ENCODE data around the gene CSNK1G1.
"Not testable (repeated sequence)": the region's sequence is repeated elsewhere in the genome, so short reads cannot be mapped to it uniquely, and the experiment has no call there.

Gene CSNK1G1

GRCh38 chr15:64285150-64285549, 70.8 kb downstream of the CSNK1G1 start:
- no peak overlapping the region for H3K4me3 ChIP-seq (ENCODE audit: low read depth in 1 of 2, low read length in 2 of 2)
- no peaks in the 10 kb centered on the region for H3K27me3 ChIP-seq (ENCODE audit: control insufficient read depth in 1 of 2, insufficient read depth in 2 of 2, low read length in 2 of 2)
- no peaks in the 10 kb centered on the region for H3K4me1 ChIP-seq (ENCODE audit: insufficient read depth, low read length)
- no peaks in the 10 kb centered on the region for H3K36me3 ChIP-seq (ENCODE audit: insufficient read depth, low read length)
- no peak overlapping the region for H3K27ac ChIP-seq (ENCODE audit: low read depth, low read length)
- H3K9me3 ChIP-seq (ENCODE audit: low read length), result no peaks in the 10 kb centered on the region
- H3K9ac ChIP-seq (ENCODE audit: low read length), result no peak overlapping the region

- Histone ChIP-seq H3K9me3 (ENCODE audit: low read length) (no peaks in the 10 kb centered on the region), H3K9ac (ENCODE audit: low read length) (no peak overlapping the region), H3K4me1 (ENCODE audit: insufficient read depth, low read length) (no peaks in the 10 kb centered on the region), H3K27me3 (ENCODE audit: control insufficient read depth in 1 of 2, insufficient read depth in 2 of 2, low read length in 2 of 2) (no peaks in the 10 kb centered on the region), H3K4me3 (ENCODE audit: low read depth in 1 of 2, low read length in 2 of 2) (no peak overlapping the region), H3K36me3 (ENCODE audit: insufficient read depth, low read length) (no peaks in the 10 kb centered on the region), H3K27ac (ENCODE audit: low read depth, low read length) (no peak overlapping the region)
These were observed 71.9 kb downstream of the CSNK1G1 start for GRCh38 chr15:64284042-64284441.

GRCh38 chr15:64282701-64283100, 73.3 kb downstream of the CSNK1G1 start:
- no peaks in the 10 kb centered on the region for H3K4me1 ChIP-seq (ENCODE audit: insufficient read depth, low read length)
- no peak overlapping the region for H3K27ac ChIP-seq (ENCODE audit: low read depth, low read length)
- no peak overlapping the region for H3K9ac ChIP-seq (ENCODE audit: low read length)
- no peaks in the 10 kb centered on the region for H3K36me3 ChIP-seq (ENCODE audit: insufficient read depth, low read length)
- H3K4me3 ChIP-seq (ENCODE audit: low read depth in 1 of 2, low read length in 2 of 2), result no peak overlapping the region
- no peaks in the 10 kb centered on the region for H3K9me3 ChIP-seq (ENCODE audit: low read length)
- H3K27me3 ChIP-seq (ENCODE audit: control insufficient read depth in 1 of 2, insufficient read depth in 2 of 2, low read length in 2 of 2), result no peaks in the 10 kb centered on the region

- Histone ChIP-seq H3K4me3 (ENCODE audit: low read depth in 1 of 2, low read length in 2 of 2) (no peak overlapping the region), H3K4me1 (ENCODE audit: insufficient read depth, low read length) (no peaks in the 10 kb centered on the region), H3K36me3 (ENCODE audit: insufficient read depth, low read length) (no peaks in the 10 kb centered on the region), H3K27ac (ENCODE audit: low read depth, low read length) (no peak overlapping the region), H3K9me3 (ENCODE audit: low read length) (no peaks in the 10 kb centered on the region), H3K27me3 (ENCODE audit: control insufficient read depth in 1 of 2, insufficient read depth in 2 of 2, low read length in 2 of 2) (no peaks in the 10 kb centered on the region), H3K9ac (ENCODE audit: low read length) (no peak overlapping the region)
These were observed 76.8 kb downstream of the CSNK1G1 start for GRCh38 chr15:64279131-64279530.

GRCh38 chr15:64275934-64276333, 80.0 kb downstream of the CSNK1G1 start:
- H3K9me3 ChIP-seq (ENCODE audit: low read length), result no peaks in the 10 kb centered on the region
- no peaks in the 10 kb centered on the region for H3K27me3 ChIP-seq (ENCODE audit: control insufficient read depth in 1 of 2, insufficient read depth in 2 of 2, low read length in 2 of 2)
- H3K4me1 ChIP-seq (ENCODE audit: insufficient read depth, low read length), result no peaks in the 10 kb centered on the region
- no peak overlapping the region for H3K9ac ChIP-seq (ENCODE audit: low read length)
- H3K4me3 ChIP-seq (ENCODE audit: low read depth in 1 of 2, low read length in 2 of 2), result no peak overlapping the region
- H3K36me3 ChIP-seq (ENCODE audit: insufficient read depth, low read length), result no peaks in the 10 kb centered on the region
- H3K27ac ChIP-seq (ENCODE audit: low read depth, low read length), result no peak overlapping the region

- Histone ChIP-seq H3K9ac (ENCODE audit: low read length) (no peak overlapping the region), H3K36me3 (ENCODE audit: insufficient read depth, low read length) (no peaks in the 10 kb centered on the region), H3K4me1 (ENCODE audit: insufficient read depth, low read length) (no peaks in the 10 kb centered on the region), H3K27ac (ENCODE audit: low read depth, low read length) (no peak overlapping the region), H3K9me3 (ENCODE audit: low read length) (no peaks in the 10 kb centered on the region), H3K27me3 (ENCODE audit: control insufficient read depth in 1 of 2, insufficient read depth in 2 of 2, low read length in 2 of 2) (no peaks in the 10 kb centered on the region), H3K4me3 (ENCODE audit: low read depth in 1 of 2, low read length in 2 of 2) (no peak overlapping the region)
These were observed 81.5 kb downstream of the CSNK1G1 start for GRCh38 chr15:64274341-64274950.

GRCh38 chr15:64267331-64267973, 88.5 kb downstream of the CSNK1G1 start:
- Histone ChIP-seq H3K4me3 (ENCODE audit: low read depth in 1 of 2, low read length in 2 of 2) (no peak overlapping the region), H3K27ac (ENCODE audit: low read depth, low read length) (no peak overlapping the region), H3K27me3 (ENCODE audit: control insufficient read depth in 1 of 2, insufficient read depth in 2 of 2, low read length in 2 of 2) (no peaks in the 10 kb centered on the region), H3K9me3 (ENCODE audit: low read length) (no peaks in the 10 kb centered on the region), H3K4me1 (ENCODE audit: insufficient read depth, low read length) (no peaks in the 10 kb centered on the region), H3K36me3 (ENCODE audit: insufficient read depth, low read length) (no peaks in the 10 kb centered on the region), H3K9ac (ENCODE audit: low read length) (no peak overlapping the region)

- not testable (repeated sequence) for H3K27ac ChIP-seq (ENCODE audit: low read depth, low read length); H3K9ac ChIP-seq (ENCODE audit: low read length); H3K9me3 ChIP-seq (ENCODE audit: low read length); H3K4me1 ChIP-seq (ENCODE audit: insufficient read depth, low read length); H3K36me3 ChIP-seq (ENCODE audit: insufficient read depth, low read length); H3K4me3 ChIP-seq (ENCODE audit: low read depth in 1 of 2, low read length in 2 of 2); H3K27me3 ChIP-seq (ENCODE audit: control insufficient read depth in 1 of 2, insufficient read depth in 2 of 2, low read length in 2 of 2)
These were observed 90.8 kb downstream of the CSNK1G1 start for GRCh38 chr15:64265188-64265587.

- H3K36me3 ChIP-seq (ENCODE audit: insufficient read depth, low read length), result no peaks in the 10 kb centered on the region
- H3K27me3 ChIP-seq (ENCODE audit: control insufficient read depth in 1 of 2, insufficient read depth in 2 of 2, low read length in 2 of 2), result no peaks in the 10 kb centered on the region
- H3K9ac ChIP-seq (ENCODE audit: low read length), result no peak overlapping the region
These were observed 91.5 kb downstream of the CSNK1G1 start for GRCh38 chr15:64264502-64264901.

GRCh38 chr15:64263567-64263966, 92.4 kb downstream of the CSNK1G1 start:
- H3K27me3 ChIP-seq (ENCODE audit: control insufficient read depth in 1 of 2, insufficient read depth in 2 of 2, low read length in 2 of 2), result no peaks in the 10 kb centered on the region
- H3K9ac ChIP-seq (ENCODE audit: low read length), result no peak overlapping the region
- H3K4me3 ChIP-seq (ENCODE audit: low read depth in 1 of 2, low read length in 2 of 2), result no peak overlapping the region
- no peaks in the 10 kb centered on the region for H3K9me3 ChIP-seq (ENCODE audit: low read length)
- no peaks in the 10 kb centered on the region for H3K36me3 ChIP-seq (ENCODE audit: insufficient read depth, low read length)
- H3K4me1 ChIP-seq (ENCODE audit: insufficient read depth, low read length), result no peaks in the 10 kb centered on the region
- H3K27ac ChIP-seq (ENCODE audit: low read depth, low read length), result no peak overlapping the region

More at GRCh38 chr15:64264502-64264901, 91.5 kb downstream of the CSNK1G1 start:
- Histone ChIP-seq H3K27ac (ENCODE audit: low read depth, low read length) (no peak overlapping the region), H3K4me3 (ENCODE audit: low read depth in 1 of 2, low read length in 2 of 2) (no peak overlapping the region), H3K4me1 (ENCODE audit: insufficient read depth, low read length) (no peaks in the 10 kb centered on the region), H3K9me3 (ENCODE audit: low read length) (no peaks in the 10 kb centered on the region)

GRCh38 chr15:64256051-64256450, 99.9 kb downstream of the CSNK1G1 start:
- no peaks in the 10 kb centered on the region for H3K4me1 ChIP-seq (ENCODE audit: insufficient read depth, low read length)
- H3K27ac ChIP-seq (ENCODE audit: low read depth, low read length), result no peak overlapping the region
- H3K9ac ChIP-seq (ENCODE audit: low read length), result no peak overlapping the region

GRCh38 chr15:64251658-64252057, 104.3 kb downstream of the CSNK1G1 start:
- peaks cover 12% of the 10 kb centered on the region for H3K4me1 ChIP-seq (ENCODE audit: insufficient read depth, low read length)
- no peaks in the 10 kb centered on the region for H3K9me3 ChIP-seq (ENCODE audit: low read length)
- H3K27me3 ChIP-seq (ENCODE audit: control insufficient read depth in 1 of 2, insufficient read depth in 2 of 2, low read length in 2 of 2), result no peaks in the 10 kb centered on the region
- H3K9ac ChIP-seq (ENCODE audit: low read length), result no peak overlapping the region
- no peak overlapping the region for H3K4me3 ChIP-seq (ENCODE audit: low read depth in 1 of 2, low read length in 2 of 2)
- H3K36me3 ChIP-seq (ENCODE audit: insufficient read depth, low read length), result no peaks in the 10 kb centered on the region
- no peak overlapping the region for H3K27ac ChIP-seq (ENCODE audit: low read depth, low read length)

More at GRCh38 chr15:64256051-64256450, 99.9 kb downstream of the CSNK1G1 start:
- Histone ChIP-seq H3K36me3 (ENCODE audit: insufficient read depth, low read length) (no peaks in the 10 kb centered on the region), H3K9me3 (ENCODE audit: low read length) (no peaks in the 10 kb centered on the region), H3K4me3 (ENCODE audit: low read depth in 1 of 2, low read length in 2 of 2) (no peak overlapping the region), H3K27me3 (ENCODE audit: control insufficient read depth in 1 of 2, insufficient read depth in 2 of 2, low read length in 2 of 2) (no peaks in the 10 kb centered on the region)
